Mesothelial cell of epicardium (in vitro differentiated cells): ENCODE measurements around the gene RAB28. TPM values are rescaled to one million over a fixed set of nuclear protein-coding genes. Genes with fewer than 3 reads are reported as not detected.

Experiments used
- DNase-seq, 2 experiments: peaks; one replicate each; pipeline ENCODE4 v3.0.0; 2021; ENCODE audit warnings: low spot score in 2 of 2; ENCODE audit not compliant: unreplicated experiment in 2 of 2
- H3K27ac Mint-ChIP-seq: 2 replicates; pipeline ENCODE4 v1.8.0; 2021; ENCODE audit warnings: mixed read lengths
- H3K27me3 Mint-ChIP-seq: 2 replicates; pipeline ENCODE4 v1.8.0; 2021; ENCODE audit warnings: low read depth, mixed read lengths
- H3K36me3 Mint-ChIP-seq: 2 replicates; pipeline ENCODE4 v1.8.0; 2021; ENCODE audit warnings: mixed read lengths
- H3K4me1 Mint-ChIP-seq: 2 replicates; pipeline ENCODE4 v1.8.0; 2021; ENCODE audit warnings: mixed read lengths
- H3K4me3 Mint-ChIP-seq: 2 replicates; pipeline ENCODE4 v1.8.0; 2021; ENCODE audit warnings: mild to moderate bottlenecking, moderate library complexity, mixed read lengths
- H3K9me3 Mint-ChIP-seq: 2 replicates; pipeline ENCODE4 v1.8.0; 2021; ENCODE audit warnings: mixed read lengths
- CTCF ChIP-seq: fragments of 200-600 bp; sonication (generic); IDR thresholded peaks from one replicate; pipeline ENCODE4 v1.5.0; 2021; ENCODE audit warnings: antibody characterized with exemption; ENCODE audit not compliant: unreplicated experiment
- total RNA-seq: library from RNA; stranded (reverse); gene quantifications from 3 replicates; pipeline ENCODE4 v1.2.1, GENCODE V29; 2021

Gene RAB28
- total RNA-seq, 1 donor from 2014 or later, result 18.4 TPM

GRCh38 chr4:13515268-13515667 lies 31.1 kb upstream of the RAB28 start:
- H3K27me3 Mint-ChIP-seq, result peaks cover 54% of the 10 kb centered on the region
- peaks cover 14% of the 10 kb centered on the region for H3K4me1 Mint-ChIP-seq
- H3K4me3 Mint-ChIP-seq, result no peak overlapping the region
- no peaks in the 10 kb centered on the region for H3K36me3 Mint-ChIP-seq
- no peak for DNase-seq
- H3K9me3 Mint-ChIP-seq, result no peaks in the 10 kb centered on the region
- no peak for TF ChIP-seq CTCF
- no peak overlapping the region for H3K27ac Mint-ChIP-seq

GRCh38 chr4:13514722-13515121 lies 30.6 kb upstream of the RAB28 start:
- no peaks in the 10 kb centered on the region for H3K36me3 Mint-ChIP-seq

GRCh38 chr4:13511101-13511500 lies 27.0 kb upstream of the RAB28 start:
- no peak overlapping the region for H3K27ac Mint-ChIP-seq
- peaks cover 34% of the 10 kb centered on the region for H3K27me3 Mint-ChIP-seq
- no peak overlapping the region for H3K4me3 Mint-ChIP-seq
- no peak for DNase-seq
- no peaks in the 10 kb centered on the region for H3K9me3 Mint-ChIP-seq
- no peaks in the 10 kb centered on the region for H3K36me3 Mint-ChIP-seq
- no peak for TF ChIP-seq CTCF
- H3K4me1 Mint-ChIP-seq, result peaks cover 5% of the 10 kb centered on the region

More at GRCh38 chr4:13514722-13515121, 30.6 kb upstream of the RAB28 start:
- Mint-ChIP-seq H3K4me3 (no peak overlapping the region), H3K27ac (no peak overlapping the region), H3K4me1 (peaks cover 14% of the 10 kb centered on the region), H3K27me3 (peaks cover 51% of the 10 kb centered on the region), H3K9me3 (no peaks in the 10 kb centered on the region)
- DNase-seq, result no peak
- TF ChIP-seq CTCF, result no peak

GRCh38 chr4:13509442-13509841 lies 25.3 kb upstream of the RAB28 start:
- no peaks in the 10 kb centered on the region for H3K36me3 Mint-ChIP-seq
- H3K27me3 Mint-ChIP-seq, result peaks cover 28% of the 10 kb centered on the region
- DNase-seq, result no peak
- H3K4me1 Mint-ChIP-seq, result no peaks in the 10 kb centered on the region
- H3K27ac Mint-ChIP-seq, result no peak overlapping the region
- no peaks in the 10 kb centered on the region for H3K9me3 Mint-ChIP-seq
- no peak for TF ChIP-seq CTCF
- H3K4me3 Mint-ChIP-seq, result no peak overlapping the region

GRCh38 chr4:13504374-13504773 lies 20.2 kb upstream of the RAB28 start:
- no peak for DNase-seq
- H3K9me3 Mint-ChIP-seq, result no peaks in the 10 kb centered on the region
- H3K4me3 Mint-ChIP-seq, result no peak overlapping the region
- no peaks in the 10 kb centered on the region for H3K36me3 Mint-ChIP-seq
- H3K27ac Mint-ChIP-seq, result no peak overlapping the region
- H3K27me3 Mint-ChIP-seq, result peaks cover 11% of the 10 kb centered on the region
- H3K4me1 Mint-ChIP-seq, result peaks cover 3% of the 10 kb centered on the region
- TF ChIP-seq CTCF, result no peak

- H3K4me1 Mint-ChIP-seq, result peaks cover 3% of the 10 kb centered on the region
- H3K27ac Mint-ChIP-seq, result no peak overlapping the region
- H3K27me3 Mint-ChIP-seq, result peaks cover 12% of the 10 kb centered on the region
These were observed 14.3 kb upstream of the RAB28 start for GRCh38 chr4:13498469-13498868.

More at GRCh38 chr4:13498469-13498868, 14.3 kb upstream of the RAB28 start:
- no peak overlapping the region for H3K4me3 Mint-ChIP-seq
- no peaks in the 10 kb centered on the region for H3K36me3 Mint-ChIP-seq
- peaks cover 7% of the 10 kb centered on the region for H3K9me3 Mint-ChIP-seq
- TF ChIP-seq CTCF, result no peak
- no peak for DNase-seq
